Astrocyte of the spinal cord (primary cell): ENCODE data around the gene CCDC92B.
"Not testable (repeated sequence)": the region's sequence is repeated elsewhere in the genome, so short reads cannot be mapped to it uniquely, and the experiment has no call there.

Experiments used
- DNase-seq: peaks from one replicate; pipeline ENCODE4 v3.0.0; 2011; ENCODE audit warnings: low read depth, low spot score
- H3K4me3 ChIP-seq: 2 replicates; pipeline ENCODE4 v1.5.1; 2011; ENCODE audit warnings: low read depth, mild to moderate bottlenecking, low read length, moderate library complexity
- in situ Hi-C: cut with HindIII; loops from 2 replicates; pipeline ENCODE4 v1.10.0; 2017; ENCODE audit warnings: low sequenced_read_pairs
- TF ChIP-seq, protein P1 (sequence below): IDR thresholded peaks from 2 replicates; pipeline ENCODE4 v1.5.1; 2012; ENCODE audit warnings: low read depth, mild to moderate bottlenecking, low read length, inconsistent platforms

The CCDC92B gene

DNA sequence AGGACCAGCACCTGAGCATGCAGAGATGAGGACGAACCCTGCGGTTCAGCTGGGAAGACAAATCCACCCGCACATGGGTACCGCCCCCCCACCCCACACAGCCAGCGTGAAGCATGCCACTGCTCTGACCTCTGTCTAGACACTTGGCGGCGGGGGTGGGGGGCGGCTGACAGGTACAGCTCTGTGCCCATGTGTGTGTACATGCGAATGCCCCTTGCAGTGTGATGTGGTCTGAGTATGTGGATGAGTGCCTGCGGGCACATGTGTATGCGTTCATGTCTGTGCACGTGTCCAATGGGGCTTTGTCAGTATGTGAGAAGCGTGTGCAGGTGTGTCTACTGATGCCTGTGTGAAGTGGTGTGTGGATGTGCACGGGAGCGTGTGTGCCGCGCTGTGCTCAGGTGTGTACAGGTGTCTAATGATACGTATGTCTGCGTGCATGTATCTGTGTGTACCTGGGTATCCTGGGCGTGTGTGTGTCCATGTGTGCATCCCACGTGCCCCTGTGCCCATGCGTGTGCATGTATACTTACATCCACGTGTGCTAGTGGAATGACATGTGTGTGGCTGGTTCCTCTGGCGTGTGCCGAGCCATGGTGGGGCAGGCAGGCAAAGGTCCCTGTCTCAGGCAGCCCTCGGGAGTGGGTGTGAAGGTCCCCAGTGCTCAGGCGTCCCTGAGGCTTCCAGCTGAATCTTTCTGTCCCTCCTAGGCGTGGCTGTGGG, 46.1 kb upstream of the CCDC92B start:
- DNase-seq: no peak
- no peak overlapping the region for H3K4me3 ChIP-seq
- TF ChIP-seq, protein P1, sequence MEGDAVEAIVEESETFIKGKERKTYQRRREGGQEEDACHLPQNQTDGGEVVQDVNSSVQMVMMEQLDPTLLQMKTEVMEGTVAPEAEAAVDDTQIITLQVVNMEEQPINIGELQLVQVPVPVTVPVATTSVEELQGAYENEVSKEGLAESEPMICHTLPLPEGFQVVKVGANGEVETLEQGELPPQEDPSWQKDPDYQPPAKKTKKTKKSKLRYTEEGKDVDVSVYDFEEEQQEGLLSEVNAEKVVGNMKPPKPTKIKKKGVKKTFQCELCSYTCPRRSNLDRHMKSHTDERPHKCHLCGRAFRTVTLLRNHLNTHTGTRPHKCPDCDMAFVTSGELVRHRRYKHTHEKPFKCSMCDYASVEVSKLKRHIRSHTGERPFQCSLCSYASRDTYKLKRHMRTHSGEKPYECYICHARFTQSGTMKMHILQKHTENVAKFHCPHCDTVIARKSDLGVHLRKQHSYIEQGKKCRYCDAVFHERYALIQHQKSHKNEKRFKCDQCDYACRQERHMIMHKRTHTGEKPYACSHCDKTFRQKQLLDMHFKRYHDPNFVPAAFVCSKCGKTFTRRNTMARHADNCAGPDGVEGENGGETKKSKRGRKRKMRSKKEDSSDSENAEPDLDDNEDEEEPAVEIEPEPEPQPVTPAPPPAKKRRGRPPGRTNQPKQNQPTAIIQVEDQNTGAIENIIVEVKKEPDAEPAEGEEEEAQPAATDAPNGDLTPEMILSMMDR: no peak
- in situ Hi-C loops: no loop called here

DNA sequence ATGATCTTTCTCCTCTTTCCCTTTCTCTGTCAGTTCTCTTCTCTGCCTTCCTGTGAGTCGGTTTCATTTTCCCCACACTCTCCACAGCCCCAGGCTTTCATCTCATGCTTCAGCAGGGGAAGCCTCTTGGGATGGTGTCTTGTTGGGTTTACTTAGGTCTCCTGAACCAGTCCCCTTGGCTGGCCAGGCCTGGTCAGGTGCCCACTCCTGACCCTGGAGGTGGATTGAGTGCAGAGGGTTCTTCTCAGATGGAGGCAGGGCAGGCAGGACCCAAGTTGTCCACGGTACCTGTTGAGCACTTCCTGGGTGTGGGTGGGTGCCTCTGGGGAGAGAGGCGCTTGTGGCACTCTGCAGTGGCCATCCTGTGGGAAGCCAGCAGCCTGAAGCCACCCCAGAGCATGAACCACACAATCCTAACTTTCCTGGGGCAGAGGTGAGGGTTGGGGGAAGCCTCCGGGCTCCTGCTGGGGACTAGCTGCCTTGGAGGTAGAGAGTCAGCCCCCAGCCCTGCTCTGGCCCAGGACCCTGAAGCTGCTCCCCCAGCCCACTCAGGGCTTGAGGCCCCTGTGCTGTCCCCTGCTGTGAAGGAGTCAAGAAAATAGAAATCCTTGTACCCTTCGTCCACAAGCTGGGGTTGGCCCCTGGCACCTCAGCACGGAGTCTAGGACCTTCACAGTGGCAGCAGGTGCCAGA, 44.8 kb upstream of the CCDC92B start:
- no peak for DNase-seq
- TF ChIP-seq, protein P1: no peak
- H3K4me3 ChIP-seq: no peak overlapping the region
- in situ Hi-C loops: no loop called here

DNA sequence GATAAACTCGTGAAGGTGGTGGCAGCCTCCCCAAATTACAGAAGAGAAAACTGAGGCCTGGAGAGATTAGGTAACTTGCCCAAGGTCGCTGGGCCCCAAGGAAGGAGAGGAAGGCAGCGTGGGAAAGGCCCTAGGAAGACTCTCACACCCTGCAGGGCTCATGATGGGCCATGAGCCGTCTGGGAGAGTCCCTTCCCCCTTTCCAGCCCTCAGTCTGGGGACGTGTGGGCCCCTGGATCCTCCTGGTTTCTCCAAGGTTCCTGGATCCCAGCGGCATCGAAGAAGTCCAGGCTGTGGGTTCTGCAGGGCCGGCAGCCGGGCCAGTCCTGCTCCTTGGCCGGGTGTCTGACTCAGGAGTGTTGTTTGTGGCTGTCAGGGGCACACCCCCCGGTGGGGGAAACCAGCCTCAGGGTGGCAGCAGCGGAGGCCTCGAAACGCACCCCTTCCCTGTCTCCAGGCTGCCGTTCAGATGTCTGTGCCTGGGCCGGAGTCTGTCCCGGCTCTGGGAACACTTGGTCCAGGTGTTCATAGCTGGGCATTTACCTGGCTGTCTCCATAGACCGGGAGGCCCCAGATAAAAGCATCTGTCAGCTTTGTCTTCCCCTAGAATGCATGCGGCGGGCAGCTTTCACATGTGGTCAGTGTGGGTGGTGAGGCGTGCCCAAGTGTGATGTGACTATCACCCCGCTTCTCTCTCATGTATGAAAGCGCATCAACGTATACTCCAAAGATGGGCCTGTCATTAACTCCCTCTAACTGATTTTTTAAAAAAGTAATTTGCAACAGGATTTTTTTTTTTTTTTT, 43.1 kb upstream of the CCDC92B start:
- TF ChIP-seq, protein P1: no peak
- no peak for DNase-seq
- H3K4me3 ChIP-seq: no peak overlapping the region
- in situ Hi-C loops: no loop called here

DNA sequence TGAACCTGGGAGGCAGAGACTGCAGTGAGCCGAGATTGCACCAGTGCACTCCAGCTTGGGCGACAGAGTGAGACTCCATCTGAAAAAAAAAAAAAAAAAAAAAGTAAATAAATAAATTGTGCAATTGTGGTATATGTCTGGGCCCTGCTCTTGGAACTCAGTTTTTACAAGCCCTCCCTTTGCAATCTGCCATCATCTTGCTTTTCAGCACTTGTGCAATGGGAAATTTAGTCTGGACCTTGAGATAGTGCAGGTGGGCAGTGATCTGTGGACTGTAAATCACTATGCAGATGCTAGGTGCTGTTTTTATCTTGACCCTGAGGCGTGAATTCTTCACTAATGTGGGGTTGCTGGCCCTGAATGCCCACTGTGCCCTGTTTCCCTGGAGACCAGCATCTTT, 40.2 kb upstream of the CCDC92B start:
- no peak overlapping the region for H3K4me3 ChIP-seq
- no peak for DNase-seq
- TF ChIP-seq, protein P1: no peak
- in situ Hi-C loops: no loop called here

DNA sequence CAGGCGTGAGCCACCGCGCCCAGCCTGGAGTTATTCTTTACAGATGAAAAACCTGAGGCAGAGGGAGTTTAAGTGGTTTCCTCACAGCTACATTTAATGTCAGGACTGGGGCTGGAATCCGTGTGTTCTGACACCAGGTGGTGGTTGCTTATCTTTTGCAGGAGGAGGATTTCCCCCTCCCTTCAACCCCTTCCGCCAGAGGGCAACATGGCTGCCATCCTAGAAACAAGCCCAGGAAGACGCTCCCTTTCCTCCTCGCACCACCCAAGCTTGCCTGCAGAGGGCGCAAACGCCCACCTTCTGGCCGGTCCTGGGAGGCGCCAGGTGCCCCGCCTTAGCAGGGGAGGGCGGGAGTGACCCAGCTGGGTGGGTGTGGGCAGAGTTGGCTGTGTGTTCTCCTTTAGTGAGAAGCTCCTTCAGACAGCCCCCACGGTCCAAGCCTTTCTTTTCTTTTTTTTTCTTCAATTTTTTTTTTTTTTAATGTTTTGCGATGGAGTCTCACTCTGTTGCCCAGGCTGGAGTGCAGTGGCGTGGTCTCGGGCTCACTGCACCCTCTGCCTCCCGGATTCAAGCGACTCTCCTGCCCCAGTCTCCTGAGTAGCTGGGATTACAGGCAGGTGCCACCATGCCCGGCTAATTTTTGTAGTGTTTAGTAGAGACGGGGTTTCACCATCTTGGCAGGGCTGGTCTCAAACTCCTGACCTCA, 36.9 kb upstream of the CCDC92B start:
- peak; percentile 72 for DNase-seq
- in situ Hi-C loops: no loop called here
- TF ChIP-seq, protein P1: peak; percentile 90
- H3K4me3 ChIP-seq: no peak overlapping the region

DNA sequence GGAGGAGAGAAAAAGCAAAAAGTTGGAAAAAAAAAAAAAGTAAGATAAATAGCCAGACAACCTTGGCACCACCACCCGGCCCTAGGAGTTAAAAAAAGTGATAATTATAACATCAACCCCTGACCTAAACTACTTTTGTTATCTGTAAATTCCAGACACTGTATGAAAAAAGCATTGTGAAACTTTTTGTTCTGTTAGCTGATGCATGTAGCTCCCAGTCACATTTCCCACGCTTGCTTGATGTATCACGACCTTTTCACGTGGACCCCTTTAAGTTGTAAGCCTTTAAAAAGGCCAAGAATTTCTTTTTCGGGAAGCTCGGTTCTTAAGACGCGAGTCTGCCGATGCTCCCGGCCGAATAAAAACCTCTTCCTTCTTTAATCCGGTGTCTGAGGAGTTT, 35.9 kb upstream of the CCDC92B start:
- in situ Hi-C loops, H3K4me3 ChIP-seq, DNase-seq: not testable (repeated sequence)
